GM23248 (cell line): ENCODE results near the gene MYEOV.

ENCODE experiments used
- EZH2 ChIP-seq: fragments of 200-600 bp; sonication (generic); IDR thresholded peaks from 2 replicates; pipeline ENCODE4 v1.6.1; 2018; ENCODE audit warnings: antibody characterized with exemption, mild to moderate bottlenecking; ENCODE audit not compliant: insufficient read depth, poor library complexity, severe bottlenecking
- EZH2phosphoT487 ChIP-seq: fragments of 200-600 bp; sonication (generic); IDR thresholded peaks from 2 replicates; pipeline ENCODE4 v1.6.1; 2018; ENCODE audit warnings: antibody characterized with exemption, moderate library complexity, mild to moderate bottlenecking, low read depth; ENCODE audit not compliant: insufficient read depth

DNA sequence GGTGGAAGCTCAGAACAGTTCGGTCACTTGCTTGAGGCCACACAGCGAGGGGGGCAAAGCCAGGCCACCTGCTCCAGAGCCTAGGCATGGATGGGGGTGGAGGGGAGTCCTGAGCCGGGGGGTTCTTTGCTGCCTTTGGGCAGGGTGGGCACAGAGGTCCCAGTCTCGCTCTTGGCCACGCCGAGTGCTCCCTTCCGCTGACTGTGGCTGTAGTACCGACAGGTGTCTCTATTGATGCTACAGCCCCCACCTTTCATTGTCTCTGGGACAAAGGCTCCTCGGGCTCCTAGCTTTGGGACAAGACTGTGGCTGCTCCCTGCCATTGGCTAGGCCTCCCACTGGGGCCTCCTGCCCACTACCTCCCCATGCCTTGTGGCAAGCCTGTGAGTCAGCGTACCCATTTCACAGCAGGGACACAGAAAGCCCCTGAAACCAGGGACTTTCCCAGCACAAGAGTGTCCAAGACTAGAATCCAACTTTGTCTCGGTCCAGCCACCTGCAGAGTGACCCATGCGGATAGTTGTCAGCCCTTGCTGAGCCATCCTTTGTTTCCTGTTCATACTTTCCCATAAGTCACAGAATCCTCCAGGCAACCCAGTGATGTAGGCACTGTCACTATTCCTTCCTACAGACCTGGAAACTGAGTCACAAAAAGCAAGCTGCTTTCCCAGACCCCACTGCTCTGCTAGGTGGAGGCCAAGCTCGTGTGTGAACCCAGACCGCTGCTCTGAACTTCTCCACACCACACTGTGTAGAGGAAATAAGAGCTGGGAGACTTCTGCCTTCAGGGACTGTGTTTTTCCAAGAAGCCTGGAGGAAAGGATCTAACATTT is 17.2 kb downstream of the MYEOV start:
- no peak for TF ChIP-seq EZH2phosphoT487
- no peak for TF ChIP-seq EZH2
